GM12878 (cell line): ENCODE results near the gene TCF7L2. TPM values are rescaled to one million over a fixed set of nuclear protein-coding genes. Genes with fewer than 3 reads are reported as not detected.

ENCODE experiments used
- ATAC-seq: fragments of 200-7000 bp; cut with Tn5 transposase; 3 replicates; pipeline ENCODE4 v1.9.1; 2020; ENCODE audit warnings: mild to moderate bottlenecking, moderate library complexity
- BruUV-seq: library from RNA; stranded (reverse); fragments of 400-500 nt; replicated peaks from 2 replicates; lab custom pipeline; 2021; lab: Mats Ljungman, UMichigan
- CTCF ChIA-PET: fragments of 300-600 bp; sonication (Branson Sonifier 250); formaldehyde crosslinking; extraction: SDS; loops from one replicate; lab custom pipeline; 2021; ENCODE audit warnings: inconsistent platforms; lab: Yijun Ruan, JAX
- POLR2A ChIA-PET: fragments of 350-600 bp; formaldehyde crosslinking; extraction: SDS; loops from one replicate; lab custom pipeline; 2021; ENCODE audit warnings: inconsistent platforms; lab: Charles Lee
- RAD21 ChIA-PET: fragments of 300-600 bp; sonication (Branson Sonifier 250); formaldehyde crosslinking; loops from one replicate; lab custom pipeline; 2023; ENCODE audit warnings: antibody characterized with exemption; ENCODE audit not compliant: unreplicated experiment; lab: Charles Lee
- SMC1A ChIA-PET: fragments of 300-600 bp; sonication (Branson Sonifier 250); formaldehyde crosslinking; loops from one replicate; lab custom pipeline; 2023; ENCODE audit not compliant: unreplicated experiment, uncharacterized antibody; lab: Charles Lee
- DNase-seq: peaks from one replicate; pipeline ENCODE4 v3.0.0-alpha.2; 2011; ENCODE audit warnings: low read depth, low spot score
- FAIRE-seq: peaks from 3 replicates; lab custom pipeline; 2011; peaks lifted over from hg19 to GRCh38; lab: Jason Lieb, UNC
- H2AFZ ChIP-seq: 2 replicates; pipeline ENCODE4 v1.6.0; 2011; ENCODE audit warnings: low read depth, low read length, control low read depth; ENCODE audit not compliant: control insufficient read depth
- H3K27ac ChIP-seq: 2 replicates; pipeline ENCODE4 v1.5.1; 2011; ENCODE audit warnings: control low read depth; ENCODE audit not compliant: control insufficient read depth, insufficient read depth
- H3K27me3 ChIP-seq, 2 experiments: replicated peaks in 1 of 2; 2 replicates each; pipeline versions ENCODE4 v1.6.0 to v1.6.1; 2011; ENCODE audit warnings: low read length in 1 of 2; ENCODE audit not compliant: control insufficient read depth in 2 of 2, insufficient read depth in 2 of 2
- H3K36me3 ChIP-seq, 2 experiments: 2 replicates each; pipeline ENCODE4 v1.5.1; 2011; ENCODE audit warnings: low read length in 1 of 2; ENCODE audit not compliant: control insufficient read depth in 2 of 2, insufficient read depth in 2 of 2
- H3K4me1 ChIP-seq: 2 replicates; pipeline ENCODE4 v1.6.1; 2011; ENCODE audit warnings: mild to moderate bottlenecking, low read length, moderate library complexity, mixed read lengths; ENCODE audit not compliant: control insufficient read depth, insufficient read depth
- H3K4me2 ChIP-seq: 2 replicates; pipeline ENCODE4 v1.6.0; 2011; ENCODE audit warnings: control low read depth; ENCODE audit not compliant: control insufficient read depth, insufficient read depth
- H3K4me3 ChIP-seq: fragments of 200-600 bp; sonication (generic); 2 replicates; pipeline ENCODE4 v1.5.1; 2016
- H3K79me2 ChIP-seq: 2 replicates; pipeline ENCODE4 v1.6.0; 2011; ENCODE audit warnings: low read length; ENCODE audit not compliant: control insufficient read depth, insufficient read depth
- H3K9ac ChIP-seq: 2 replicates; pipeline ENCODE4 v1.8.0; 2011; ENCODE audit warnings: low read length, control low read depth, mixed read lengths; ENCODE audit not compliant: control insufficient read depth, insufficient read depth
- H3K9me3 ChIP-seq: replicated peaks from 3 replicates; pipeline ENCODE4 v1.5.1; 2011; ENCODE audit warnings: mild to moderate bottlenecking, low read length; ENCODE audit not compliant: control insufficient read depth, insufficient read depth
- H4K20me1 ChIP-seq: 2 replicates; pipeline ENCODE4 v1.6.0; 2011; ENCODE audit not compliant: control insufficient read depth, insufficient read depth
- BRCA1 ChIP-seq: IDR thresholded peaks from 2 replicates; pipeline ENCODE4 v1.6.1; 2011; ENCODE audit warnings: low read depth, low read length, improper control_type of control experiment
- CHD2 ChIP-seq: IDR thresholded peaks from 2 replicates; pipeline ENCODE4 v1.6.1; 2011; ENCODE audit warnings: low read depth, low read length, improper control_type of control experiment, borderline replicate concordance
- EP300 ChIP-seq, 2 experiments: fragments of 150-350 bp in 1 of 2; IDR thresholded peaks; 2 replicates each; pipeline ENCODE4 v1.6.1; 2011 to 2012; ENCODE audit warnings: low read depth in 2 of 2, low read length in 2 of 2, borderline replicate concordance in 1 of 2, improper control_type of control experiment in 1 of 2, inconsistent platforms in 1 of 2; ENCODE audit not compliant: control insufficient read depth in 1 of 2
- NR2C1 ChIP-seq: fragments of 450-650 bp; IDR thresholded peaks from 2 replicates; pipeline ENCODE4 v1.6.1; 2017; ENCODE audit warnings: antibody characterized with exemption, mild to moderate bottlenecking, moderate library complexity
- NRF1 ChIP-seq: conservative IDR thresholded peaks from 2 replicates; pipeline ENCODE4 v1.6.1; 2011; ENCODE audit warnings: mild to moderate bottlenecking, low read depth, low read length, improper control_type of control experiment
- PML ChIP-seq: IDR thresholded peaks from 2 replicates; pipeline ENCODE4 v1.6.1; 2012; ENCODE audit warnings: low read length, inconsistent platforms
- SMAD5 ChIP-seq: IDR thresholded peaks from 2 replicates; pipeline ENCODE4 v1.6.1; 2016; ENCODE audit warnings: antibody characterized with exemption, low read depth
- ZNF384 ChIP-seq: IDR thresholded peaks from 2 replicates; pipeline ENCODE4 v1.6.1; 2012; ENCODE audit warnings: low read depth, mild to moderate bottlenecking, low read length, improper control_type of control experiment, borderline replicate concordance
- WGBS: methylation state at CpG from one replicate; pipeline ENCODE4 v1.1.6; 2016; ENCODE audit warnings: low lambda C conversion rate; ENCODE audit not compliant: insufficient replicate concordance, insufficient coverage; ENCODE audit errors: missing lambda C conversion rate; 5-methylcytosine and 5-hydroxymethylcytosine counted together
- in situ Hi-C: fragments of 300-500 bp; cut with MboI; formaldehyde crosslinking; loops from 9 replicates; pipeline ENCODE4 v1.14.3; 2018; ENCODE audit warnings: mixed read lengths
- intact Hi-C: fragments of 100-400 bp; cut with micrococcal nuclease; formaldehyde crosslinking; loops from one replicate; pipeline ENCODE4 v1.14.2; 2022; ENCODE audit not compliant: unreplicated experiment
- polyA plus RNA-seq, 11 experiments: library from polyadenylated mRNA; depleted of rRNA in 4 of 11; unstranded in 6 of 11; stranded (reverse) in 5 of 11; fragments of >200 nt; fragmentation: Nextera tagmentation in 4 of 11; fragmentation: Illumina TruSeq in 1 of 11; extraction: Ambion mirVana in 4 of 11; extraction: Trizol in 1 of 11; gene quantifications; 1 replicate in 1 of 11; 2 replicates in 10 of 11; pipeline versions ENCODE4 v1.2.1 to v1.2.3, GENCODE V29; 2011 to 2016; ENCODE audit warnings: inconsistent platforms in 2 of 11, missing spikeins in 2 of 11, low read depth in 1 of 11
- total RNA-seq, 4 experiments: library from RNA; depleted of rRNA in 3 of 4; stranded (reverse); fragments of >200 nt in 3 of 4; fragmentation: Illumina TruSeq in 1 of 4; extraction: Trizol in 1 of 4; gene quantifications; 2 replicates each; pipeline versions ENCODE4 v1.2.1 to v1.2.3, GENCODE V29; 2013 to 2021
- TF ChIP-seq, protein P1 (sequence below): fragments of 450-650 bp; IDR thresholded peaks from 2 replicates; pipeline ENCODE4 v1.6.1; 2017; ENCODE audit warnings: borderline replicate concordance
- TF ChIP-seq, protein P2 (sequence below): fragments of 450-650 bp; formaldehyde crosslinking; IDR thresholded peaks from 2 replicates; pipeline ENCODE4 v1.4.0; 2022; ENCODE audit warnings: mild to moderate bottlenecking, moderate library complexity
- TF ChIP-seq, protein P3 (sequence below): IDR thresholded peaks from 2 replicates; pipeline ENCODE4 v1.6.1; 2011; ENCODE audit warnings: borderline replicate concordance, low read depth, mild to moderate bottlenecking, moderate library complexity, mixed read lengths, low read length; ENCODE audit not compliant: insufficient read depth; ENCODE audit errors: extremely low read length

Gene TCF7L2
- total and polyA plus RNA-seq, 10 of the 15 experiments (the other 5 are each of a cell fraction or from before 2014, with no cell fraction given): 0.02 to 1.1 (median 0.35) TPM; not detected in 4

DNA sequence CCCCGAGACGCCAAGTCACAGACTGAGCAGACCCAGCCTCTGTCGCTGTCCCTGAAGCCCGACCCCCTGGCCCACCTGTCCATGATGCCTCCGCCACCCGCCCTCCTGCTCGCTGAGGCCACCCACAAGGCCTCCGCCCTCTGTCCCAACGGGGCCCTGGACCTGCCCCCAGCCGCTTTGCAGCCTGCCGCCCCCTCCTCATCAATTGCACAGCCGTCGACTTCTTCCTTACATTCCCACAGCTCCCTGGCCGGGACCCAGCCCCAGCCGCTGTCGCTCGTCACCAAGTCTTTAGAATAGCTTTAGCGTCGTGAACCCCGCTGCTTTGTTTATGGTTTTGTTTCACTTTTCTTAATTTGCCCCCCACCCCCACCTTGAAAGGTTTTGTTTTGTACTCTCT, 215.6 kb downstream of the TCF7L2 start:
- WGBS: 76% methylated on average over 20 of the region's 20 CpGs
- in situ Hi-C loops (no loop called here), intact Hi-C loops (no loop called here)
- ChIA-PET CTCF (interaction anchor here (0.6 kb wide), 1 partner anchor 316 kb away, joined by 3 read pairs; no protein-coding TSS in a partner anchor), POLR2A (no interaction called here), SMC1A (interaction anchor here (0.7 kb wide), 1 partner anchor 545 kb away, joined by 3 read pairs; no protein-coding TSS in a partner anchor), RAD21 (no interaction called here)
- ATAC-seq (no peak), FAIRE-seq (no peak), DNase-seq (no peak)
- no peak overlapping the region for H2AFZ ChIP-seq
- no peaks in the 10 kb centered on the region for H4K20me1 ChIP-seq
- H3K4me2 ChIP-seq: no peak overlapping the region
- no peak overlapping the region for H3K27ac ChIP-seq
- H3K9me3 ChIP-seq: no peaks in the 10 kb centered on the region; the same call in 2 of the 3 replicates
- H3K36me3 ChIP-seq: no peaks in the 10 kb centered on the region
- H3K4me1 ChIP-seq: 0 out of 2 replicates have a peak, but pooled peaks cover 5% of the 10 kb centered on the region
- TF ChIP-seq SMAD5: no peak
- TF ChIP-seq NR2C1: no peak
- TF ChIP-seq, protein P1, sequence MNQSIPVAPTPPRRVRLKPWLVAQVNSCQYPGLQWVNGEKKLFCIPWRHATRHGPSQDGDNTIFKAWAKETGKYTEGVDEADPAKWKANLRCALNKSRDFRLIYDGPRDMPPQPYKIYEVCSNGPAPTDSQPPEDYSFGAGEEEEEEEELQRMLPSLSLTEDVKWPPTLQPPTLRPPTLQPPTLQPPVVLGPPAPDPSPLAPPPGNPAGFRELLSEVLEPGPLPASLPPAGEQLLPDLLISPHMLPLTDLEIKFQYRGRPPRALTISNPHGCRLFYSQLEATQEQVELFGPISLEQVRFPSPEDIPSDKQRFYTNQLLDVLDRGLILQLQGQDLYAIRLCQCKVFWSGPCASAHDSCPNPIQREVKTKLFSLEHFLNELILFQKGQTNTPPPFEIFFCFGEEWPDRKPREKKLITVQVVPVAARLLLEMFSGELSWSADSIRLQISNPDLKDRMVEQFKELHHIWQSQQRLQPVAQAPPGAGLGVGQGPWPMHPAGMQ: no peak
- no peak for TF ChIP-seq PML
- TF ChIP-seq, protein P2, sequence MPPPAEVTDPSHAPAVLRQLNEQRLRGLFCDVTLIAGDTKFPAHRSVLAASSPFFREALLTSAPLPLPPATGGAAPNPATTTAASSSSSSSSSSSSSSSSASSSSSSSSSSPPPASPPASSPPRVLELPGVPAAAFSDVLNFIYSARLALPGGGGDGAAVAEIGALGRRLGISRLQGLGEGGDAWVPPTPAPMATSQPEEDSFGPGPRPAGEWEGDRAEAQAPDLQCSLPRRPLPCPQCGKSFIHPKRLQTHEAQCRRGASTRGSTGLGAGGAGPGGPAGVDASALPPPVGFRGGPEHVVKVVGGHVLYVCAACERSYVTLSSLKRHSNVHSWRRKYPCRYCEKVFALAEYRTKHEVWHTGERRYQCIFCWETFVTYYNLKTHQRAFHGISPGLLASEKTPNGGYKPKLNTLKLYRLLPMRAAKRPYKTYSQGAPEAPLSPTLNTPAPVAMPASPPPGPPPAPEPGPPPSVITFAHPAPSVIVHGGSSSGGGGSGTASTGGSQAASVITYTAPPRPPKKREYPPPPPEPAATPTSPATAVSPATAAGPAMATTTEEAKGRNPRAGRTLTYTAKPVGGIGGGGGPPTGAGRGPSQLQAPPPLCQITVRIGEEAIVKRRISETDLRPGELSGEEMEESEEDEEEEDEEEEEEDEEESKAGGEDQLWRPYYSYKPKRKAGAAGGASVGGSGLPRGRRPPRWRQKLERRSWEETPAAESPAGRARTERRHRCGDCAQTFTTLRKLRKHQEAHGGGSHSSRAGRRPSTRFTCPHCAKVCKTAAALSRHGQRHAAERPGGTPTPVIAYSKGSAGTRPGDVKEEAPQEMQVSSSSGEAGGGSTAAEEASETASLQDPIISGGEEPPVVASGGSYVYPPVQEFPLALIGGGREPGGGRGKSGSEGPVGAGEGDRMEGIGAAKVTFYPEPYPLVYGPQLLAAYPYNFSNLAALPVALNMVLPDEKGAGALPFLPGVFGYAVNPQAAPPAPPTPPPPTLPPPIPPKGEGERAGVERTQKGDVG: no peak
- no peak for TF ChIP-seq NRF1
- no peak for TF ChIP-seq ZNF384
- TF ChIP-seq CHD2: no peak
- TF ChIP-seq, protein P3, sequence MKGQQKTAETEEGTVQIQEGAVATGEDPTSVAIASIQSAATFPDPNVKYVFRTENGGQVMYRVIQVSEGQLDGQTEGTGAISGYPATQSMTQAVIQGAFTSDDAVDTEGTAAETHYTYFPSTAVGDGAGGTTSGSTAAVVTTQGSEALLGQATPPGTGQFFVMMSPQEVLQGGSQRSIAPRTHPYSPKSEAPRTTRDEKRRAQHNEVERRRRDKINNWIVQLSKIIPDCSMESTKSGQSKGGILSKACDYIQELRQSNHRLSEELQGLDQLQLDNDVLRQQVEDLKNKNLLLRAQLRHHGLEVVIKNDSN: no peak
- no peak for TF ChIP-seq BRCA1
- no peak for TF ChIP-seq EP300 (IDR thresholded peaks at IDR 0.05; ENCODE audit: borderline replicate concordance in 1 of 2, control insufficient read depth in 1 of 2, low read depth in 2 of 2, low read length in 2 of 2)
- no peaks in the 10 kb centered on the region; a peak in 2 of 4 replicates for H3K27me3 ChIP-seq
- H3K4me3 ChIP-seq: no peak overlapping the region
- no peak overlapping the region for H3K9ac ChIP-seq
- no TSS peak for BruUV-seq
- no peaks in the 10 kb centered on the region for H3K79me2 ChIP-seq
